ENCODE results near the gene SMAP2. TPM values are rescaled to one million over a fixed set of nuclear protein-coding genes. Genes with fewer than 3 reads are reported as not detected.

SMAP2 gene
- total and polyA plus RNA-seq, 2 donors: 55.2 to 251 TPM

- Histone ChIP-seq H3K27ac (ENCODE audit: low read depth in 1 of 2, low read length in 1 of 2) (peak overlapping the region in 1 of 2 donors; percentile 28), H3K4me1 (ENCODE audit: control insufficient read depth in 2 of 2, insufficient read depth in 2 of 2, low read length in 2 of 2) (peaks cover 3 to 17% of the 10 kb centered on the region in 2 donors), H3K9me3 (ENCODE audit: control insufficient read depth in 2 of 2, insufficient read depth in 1 of 2, low read length in 1 of 2) (no peaks in the 10 kb centered on the region), H3K27me3 (ENCODE audit: control insufficient read depth in 2 of 2, insufficient read depth in 1 of 2, low read length in 1 of 2) (no peaks in the 10 kb centered on the region), H3K4me3 (ENCODE audit: low read length in 2 of 2) (no peak overlapping the region), H3K36me3 (ENCODE audit: control insufficient read depth in 2 of 2, insufficient read depth in 2 of 2, low read length in 1 of 2) (peaks cover 18 to 28% of the 10 kb centered on the region in 2 donors)
- DNase-seq (ENCODE audit: low read depth in 6 of 9, low spot score in 9 of 9): peak in 4 of 9 donors; percentile 43 to 81 (median 68)
- WGBS: 64% methylated on average over 11 of the region's 11 CpGs
Observed at GRCh38 chr1:40404670-40405462, 31.3 kb downstream of the SMAP2 start.

- H3K4me1 ChIP-seq (ENCODE audit: control insufficient read depth in 2 of 2, insufficient read depth in 2 of 2, low read length in 2 of 2): peaks cover 3 to 15% of the 10 kb centered on the region in 2 donors
- no peaks in the 10 kb centered on the region for H3K27me3 ChIP-seq (ENCODE audit: control insufficient read depth in 2 of 2, insufficient read depth in 1 of 2, low read length in 1 of 2)
- peak overlapping the region in 1 of 2 donors; percentile 52 for H3K27ac ChIP-seq (ENCODE audit: low read depth in 1 of 2, low read length in 1 of 2)
- H3K9me3 ChIP-seq (ENCODE audit: control insufficient read depth in 2 of 2, insufficient read depth in 1 of 2, low read length in 1 of 2): no peaks in the 10 kb centered on the region
- H3K4me3 ChIP-seq (ENCODE audit: low read length in 2 of 2): no peak overlapping the region
- H3K36me3 ChIP-seq (ENCODE audit: control insufficient read depth in 2 of 2, insufficient read depth in 2 of 2, low read length in 1 of 2): peaks cover 25 to 37% of the 10 kb centered on the region in 2 donors
- WGBS: 96% methylated on average over 4 of the region's 4 CpGs
- no peak for DNase-seq (ENCODE audit: low read depth in 6 of 9, low spot score in 9 of 9)
Observed at GRCh38 chr1:40405812-40406211, 32.3 kb downstream of the SMAP2 start.

GRCh38 chr1:40407453-40407852, 33.9 kb downstream of the SMAP2 start:
- no peaks in the 10 kb centered on the region for H3K9me3 ChIP-seq (ENCODE audit: control insufficient read depth in 2 of 2, insufficient read depth in 1 of 2, low read length in 1 of 2)
- H3K4me3 ChIP-seq (ENCODE audit: low read length in 2 of 2): no peak overlapping the region
- peaks cover 27 to 43% of the 10 kb centered on the region in 2 donors for H3K36me3 ChIP-seq (ENCODE audit: control insufficient read depth in 2 of 2, insufficient read depth in 2 of 2, low read length in 1 of 2)
- no peak overlapping the region for H3K27ac ChIP-seq (ENCODE audit: low read depth in 1 of 2, low read length in 1 of 2)
- no peaks in the 10 kb centered on the region for H3K27me3 ChIP-seq (ENCODE audit: control insufficient read depth in 2 of 2, insufficient read depth in 1 of 2, low read length in 1 of 2)
- DNase-seq (ENCODE audit: low read depth in 6 of 9, low spot score in 9 of 9): no peak
- peaks cover 3 to 13% of the 10 kb centered on the region in 2 donors for H3K4me1 ChIP-seq (ENCODE audit: control insufficient read depth in 2 of 2, insufficient read depth in 2 of 2, low read length in 2 of 2)

- no peak for DNase-seq (ENCODE audit: low read depth in 6 of 9, low spot score in 9 of 9)
- Histone ChIP-seq H3K27ac (ENCODE audit: low read depth in 1 of 2, low read length in 1 of 2) (no peak overlapping the region), H3K9me3 (ENCODE audit: control insufficient read depth in 2 of 2, insufficient read depth in 1 of 2, low read length in 1 of 2) (no peaks in the 10 kb centered on the region), H3K4me1 (ENCODE audit: control insufficient read depth in 2 of 2, insufficient read depth in 2 of 2, low read length in 2 of 2) (no peaks in the 10 kb centered on the region), H3K36me3 (ENCODE audit: control insufficient read depth in 2 of 2, insufficient read depth in 2 of 2, low read length in 1 of 2) (peaks cover 45 to 60% of the 10 kb centered on the region in 2 donors), H3K27me3 (ENCODE audit: control insufficient read depth in 2 of 2, insufficient read depth in 1 of 2, low read length in 1 of 2) (no peaks in the 10 kb centered on the region), H3K4me3 (ENCODE audit: low read length in 2 of 2) (no peak overlapping the region)
- WGBS: 98% methylated on average over 4 of the region's 4 CpGs
Observed at GRCh38 chr1:40409467-40409866, 35.9 kb downstream of the SMAP2 start.

- Histone ChIP-seq H3K27ac (ENCODE audit: low read depth in 1 of 2, low read length in 1 of 2) (no peak overlapping the region), H3K27me3 (ENCODE audit: control insufficient read depth in 2 of 2, insufficient read depth in 1 of 2, low read length in 1 of 2) (no peaks in the 10 kb centered on the region), H3K9me3 (ENCODE audit: control insufficient read depth in 2 of 2, insufficient read depth in 1 of 2, low read length in 1 of 2) (no peaks in the 10 kb centered on the region), H3K4me3 (ENCODE audit: low read length in 2 of 2) (no peak overlapping the region), H3K4me1 (ENCODE audit: control insufficient read depth in 2 of 2, insufficient read depth in 2 of 2, low read length in 2 of 2) (no peaks in the 10 kb centered on the region), H3K36me3 (ENCODE audit: control insufficient read depth in 2 of 2, insufficient read depth in 2 of 2, low read length in 1 of 2) (peaks cover 61 to 79% of the 10 kb centered on the region in 2 donors)
- DNase-seq (ENCODE audit: low read depth in 6 of 9, low spot score in 9 of 9): no peak
- 96% methylated on average over 5 of the region's 5 CpGs for WGBS
Observed at GRCh38 chr1:40411294-40411693, 37.8 kb downstream of the SMAP2 start.

- Histone ChIP-seq H3K27me3 (ENCODE audit: control insufficient read depth in 2 of 2, insufficient read depth in 1 of 2, low read length in 1 of 2) (no peaks in the 10 kb centered on the region), H3K4me3 (ENCODE audit: low read length in 2 of 2) (no peak overlapping the region), H3K36me3 (ENCODE audit: control insufficient read depth in 2 of 2, insufficient read depth in 2 of 2, low read length in 1 of 2) (peaks cover 62 to 80% of the 10 kb centered on the region in 2 donors), H3K4me1 (ENCODE audit: control insufficient read depth in 2 of 2, insufficient read depth in 2 of 2, low read length in 2 of 2) (no peaks in the 10 kb centered on the region), H3K27ac (ENCODE audit: low read depth in 1 of 2, low read length in 1 of 2) (no peak overlapping the region), H3K9me3 (ENCODE audit: control insufficient read depth in 2 of 2, insufficient read depth in 1 of 2, low read length in 1 of 2) (no peaks in the 10 kb centered on the region)
- 99% methylated on average over 2 of the region's 2 CpGs for WGBS
- no peak for DNase-seq (ENCODE audit: low read depth in 6 of 9, low spot score in 9 of 9)
Observed at GRCh38 chr1:40411843-40412242, 38.3 kb downstream of the SMAP2 start.

- Histone ChIP-seq H3K27me3 (ENCODE audit: control insufficient read depth in 2 of 2, insufficient read depth in 1 of 2, low read length in 1 of 2) (no peaks in the 10 kb centered on the region), H3K9me3 (ENCODE audit: control insufficient read depth in 2 of 2, insufficient read depth in 1 of 2, low read length in 1 of 2) (no peaks in the 10 kb centered on the region), H3K27ac (ENCODE audit: low read depth in 1 of 2, low read length in 1 of 2) (no peak overlapping the region), H3K4me1 (ENCODE audit: control insufficient read depth in 2 of 2, insufficient read depth in 2 of 2, low read length in 2 of 2) (no peaks in the 10 kb centered on the region), H3K4me3 (ENCODE audit: low read length in 2 of 2) (no peak overlapping the region), H3K36me3 (ENCODE audit: control insufficient read depth in 2 of 2, insufficient read depth in 2 of 2, low read length in 1 of 2) (peaks cover 67 to 85% of the 10 kb centered on the region in 2 donors)
- 79% methylated on average over 6 of the region's 6 CpGs for WGBS
- no peak for DNase-seq (ENCODE audit: low read depth in 6 of 9, low spot score in 9 of 9)
Observed at GRCh38 chr1:40413527-40414252, 40.2 kb downstream of the SMAP2 start.

- peaks cover 64 to 84% of the 10 kb centered on the region in 2 donors for H3K36me3 ChIP-seq (ENCODE audit: control insufficient read depth in 2 of 2, insufficient read depth in 2 of 2, low read length in 1 of 2)
- H3K27ac ChIP-seq (ENCODE audit: low read depth in 1 of 2, low read length in 1 of 2): no peak overlapping the region
- no peak overlapping the region for H3K4me3 ChIP-seq (ENCODE audit: low read length in 2 of 2)
- H3K9me3 ChIP-seq (ENCODE audit: control insufficient read depth in 2 of 2, insufficient read depth in 1 of 2, low read length in 1 of 2): no peaks in the 10 kb centered on the region
- no peaks in the 10 kb centered on the region for H3K27me3 ChIP-seq (ENCODE audit: control insufficient read depth in 2 of 2, insufficient read depth in 1 of 2, low read length in 1 of 2)
- no peaks in the 10 kb centered on the region for H3K4me1 ChIP-seq (ENCODE audit: control insufficient read depth in 2 of 2, insufficient read depth in 2 of 2, low read length in 2 of 2)
- WGBS: 96% methylated on average over 3 of the region's 3 CpGs
- no peak for DNase-seq (ENCODE audit: low read depth in 6 of 9, low spot score in 9 of 9)
Observed at GRCh38 chr1:40414331-40414730, 40.8 kb downstream of the SMAP2 start.

GRCh38 chr1:40416709-40417108, 43.2 kb downstream of the SMAP2 start:
- H3K27ac ChIP-seq (ENCODE audit: low read depth in 1 of 2, low read length in 1 of 2): no peak overlapping the region
- H3K4me3 ChIP-seq (ENCODE audit: low read length in 2 of 2): no peak overlapping the region
- no peak for DNase-seq (ENCODE audit: low read depth in 6 of 9, low spot score in 9 of 9)
- peaks cover 55 to 79% of the 10 kb centered on the region in 2 donors for H3K36me3 ChIP-seq (ENCODE audit: control insufficient read depth in 2 of 2, insufficient read depth in 2 of 2, low read length in 1 of 2)
- peaks cover 0 to 3% of the 10 kb centered on the region in 2 donors for H3K4me1 ChIP-seq (ENCODE audit: control insufficient read depth in 2 of 2, insufficient read depth in 2 of 2, low read length in 2 of 2)
- no peaks in the 10 kb centered on the region for H3K27me3 ChIP-seq (ENCODE audit: control insufficient read depth in 2 of 2, insufficient read depth in 1 of 2, low read length in 1 of 2)
- H3K9me3 ChIP-seq (ENCODE audit: control insufficient read depth in 2 of 2, insufficient read depth in 1 of 2, low read length in 1 of 2): no peaks in the 10 kb centered on the region
- WGBS: 86% methylated on average over 4 of the region's 4 CpGs

Data from thymus (tissue), 11 donors.